Inflammatory macrophage treated with lipopolysaccharide for 1 hour (primary cell): ENCODE results near the gene TRAF2.
A peak's percentile ranks its signal among the peaks of the same experiment; 100 is the strongest.

ENCODE experiments used
- DNase-seq, 2 donors: peaks; one replicate each; pipeline ENCODE4 v3.0.0-alpha.2; 2020 to 2022

Gene TRAF2

GRCh38 chr9:136847826-136848392 lies 38.4 kb upstream of the TRAF2 start:
- peak; percentile 83 to 85 for DNase-seq

GRCh38 chr9:136848393-136849037 lies 37.8 kb upstream of the TRAF2 start:
- peak; percentile 18 to 28 for DNase-seq

- peak; percentile 98 to 99 for DNase-seq
These were observed 37.0 kb upstream of the TRAF2 start, which contains the start of gene PHPT1 for GRCh38 chr9:136849038-136849959. TSS of gene PHPT1 (plus strand) at chr9:136849409. CDS start at chr9:136849431, 22 bp downstream.

GRCh38 chr9:136849960-136850865 lies 36.1 kb upstream of the TRAF2 start:
- no peak for DNase-seq

- no peak for DNase-seq
These were observed 35.2 kb upstream of the TRAF2 start for GRCh38 chr9:136850866-136851775.

GRCh38 chr9:136851941-136852663 lies 34.2 kb upstream of the TRAF2 start, which contains the start of gene MAMDC4:
TSS of gene MAMDC4 (plus strand) at chr9:136852346. CDS start at chr9:136852417, 71 bp downstream.
- no peak for DNase-seq

- DNase-seq = no peak
These were observed 33.4 kb upstream of the TRAF2 start for GRCh38 chr9:136852664-136853595.

- DNase-seq = no peak
These were observed 32.7 kb upstream of the TRAF2 start for GRCh38 chr9:136853596-136854112.

GRCh38 chr9:136854113-136854841 lies 32.0 kb upstream of the TRAF2 start:
- no peak for DNase-seq

GRCh38 chr9:136854842-136855460 lies 31.4 kb upstream of the TRAF2 start:
- DNase-seq = no peak

- DNase-seq = no peak
These were observed 30.7 kb upstream of the TRAF2 start for GRCh38 chr9:136855461-136856078.

- DNase-seq = no peak
These were observed 30.2 kb upstream of the TRAF2 start for GRCh38 chr9:136856079-136856476.

- DNase-seq = no peak
These were observed 29.7 kb upstream of the TRAF2 start for GRCh38 chr9:136856541-136857141.

GRCh38 chr9:136857166-136857565 lies 29.1 kb upstream of the TRAF2 start:
- no peak for DNase-seq

GRCh38 chr9:136857581-136858412 lies 28.5 kb upstream of the TRAF2 start:
- DNase-seq = no peak

GRCh38 chr9:136858452-136858843 lies 27.9 kb upstream of the TRAF2 start:
- no peak for DNase-seq
